Measurements from ENCODE around the gene PPP2R2C. TPM values are rescaled to one million over a fixed set of nuclear protein-coding genes. Genes with fewer than 3 reads are reported as not detected.

The PPP2R2C gene
- total RNA-seq, 1 experiment from 2014 or later, result 8.1 TPM

DNA sequence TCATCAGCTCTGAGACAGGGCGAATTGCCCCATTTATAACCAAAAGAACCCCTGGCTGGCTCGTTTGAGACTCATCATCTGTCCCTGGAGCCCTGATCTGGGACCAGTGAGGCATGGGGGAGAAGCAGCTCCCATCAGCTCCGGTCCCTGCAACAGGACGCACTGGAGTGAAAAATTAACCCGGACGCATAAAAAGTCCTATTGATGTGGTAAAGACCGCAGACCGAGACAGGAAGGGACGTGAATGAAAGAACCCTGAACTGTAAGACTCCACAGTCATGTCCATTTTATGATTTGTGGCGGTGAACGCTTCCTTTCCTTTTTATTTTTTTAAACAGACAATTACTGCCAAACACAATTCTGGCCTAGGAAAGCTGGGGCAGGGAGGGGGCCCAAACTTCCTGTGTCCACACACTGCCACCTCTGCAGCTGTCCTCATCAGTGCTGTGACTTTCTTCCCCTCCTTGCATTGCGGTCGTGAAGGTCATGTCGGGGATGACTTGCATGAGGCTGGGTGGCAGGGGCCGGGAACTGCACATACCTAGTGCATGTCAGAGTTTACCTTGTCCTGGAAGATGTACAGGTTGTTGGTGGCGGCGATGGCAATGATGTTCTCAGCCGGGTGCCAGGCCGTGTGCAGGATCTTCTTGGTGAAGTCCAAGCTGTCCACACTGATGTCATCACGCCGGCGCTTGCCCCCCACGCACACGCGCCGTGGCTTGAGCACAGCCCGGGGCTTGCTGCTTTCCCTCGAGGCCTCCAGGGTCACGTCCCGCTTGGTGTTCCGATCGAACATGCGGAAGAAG, 149.4 kb downstream of the PPP2R2C start:
- no peak overlapping the region for H2BK15ac ChIP-seq (ENCODE audit: low read depth, low read length)
- Mint-ChIP-seq H3K4me1 (peaks cover 13 to 18% of the 10 kb centered on the region in 2 experiments), H3K27me3 (ENCODE audit: low read depth) (peaks cover 1% of the 10 kb centered on the region), H3K4me3 (no peak overlapping the region), H3K9me3 (no peaks in the 10 kb centered on the region; a peak in 1 of 5 replicates), H3K27ac (peak overlapping the region in 2 of 3 experiments; percentile 29 to 48; a peak in 2 of 7 replicates), H3K36me3 (ENCODE audit: insufficient read depth in 1 of 3, low read depth in 3 of 3) (peaks cover 0 to 5% (median 3%) of the 10 kb centered on the region in 3 experiments; a peak in 4 of 7 replicates)
- H2BK120ac ChIP-seq (ENCODE audit: low read depth, low read length, poor library complexity, severe bottlenecking), result no peak overlapping the region
- no CpG with 5 or more reads among the region's 33 CpGs for WGBS (ENCODE audit: extremely low coverage, insufficient read length, low lambda C conversion rate)
- H2BK5ac ChIP-seq (ENCODE audit: insufficient read length, low read length), result no peak overlapping the region
- H3K79me2 ChIP-seq (ENCODE audit: insufficient read depth, low read length), result no peaks in the 10 kb centered on the region
- no peaks in the 10 kb centered on the region for H3K23me2 ChIP-seq (ENCODE audit: insufficient read length, low read depth, low read length, poor library complexity, severe bottlenecking)
- H4K91ac ChIP-seq (ENCODE audit: insufficient read length, low read depth, low read length), result no peak overlapping the region
- no peak overlapping the region for H2BK12ac ChIP-seq (ENCODE audit: insufficient read length, low read depth, low read length)
- DNase-seq, result no peak
- H3K4ac ChIP-seq (ENCODE audit: low read depth, low read length), result no peak overlapping the region
- H2AK5ac ChIP-seq (ENCODE audit: insufficient read length, low read length), result no peak overlapping the region
- H4K20me1 ChIP-seq (ENCODE audit: control insufficient read depth, insufficient read depth, insufficient read length), result no peaks in the 10 kb centered on the region
- no peak overlapping the region for H4K8ac ChIP-seq (replicated peaks; ENCODE audit: insufficient read length, low read depth, low read length)
- TF ChIP-seq, protein P1, sequence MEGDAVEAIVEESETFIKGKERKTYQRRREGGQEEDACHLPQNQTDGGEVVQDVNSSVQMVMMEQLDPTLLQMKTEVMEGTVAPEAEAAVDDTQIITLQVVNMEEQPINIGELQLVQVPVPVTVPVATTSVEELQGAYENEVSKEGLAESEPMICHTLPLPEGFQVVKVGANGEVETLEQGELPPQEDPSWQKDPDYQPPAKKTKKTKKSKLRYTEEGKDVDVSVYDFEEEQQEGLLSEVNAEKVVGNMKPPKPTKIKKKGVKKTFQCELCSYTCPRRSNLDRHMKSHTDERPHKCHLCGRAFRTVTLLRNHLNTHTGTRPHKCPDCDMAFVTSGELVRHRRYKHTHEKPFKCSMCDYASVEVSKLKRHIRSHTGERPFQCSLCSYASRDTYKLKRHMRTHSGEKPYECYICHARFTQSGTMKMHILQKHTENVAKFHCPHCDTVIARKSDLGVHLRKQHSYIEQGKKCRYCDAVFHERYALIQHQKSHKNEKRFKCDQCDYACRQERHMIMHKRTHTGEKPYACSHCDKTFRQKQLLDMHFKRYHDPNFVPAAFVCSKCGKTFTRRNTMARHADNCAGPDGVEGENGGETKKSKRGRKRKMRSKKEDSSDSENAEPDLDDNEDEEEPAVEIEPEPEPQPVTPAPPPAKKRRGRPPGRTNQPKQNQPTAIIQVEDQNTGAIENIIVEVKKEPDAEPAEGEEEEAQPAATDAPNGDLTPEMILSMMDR (conservative IDR thresholded peaks at IDR 0.05), result no peak
- H3K4me1 ChIP-seq (ENCODE audit: insufficient read depth, low read length), result no peaks in the 10 kb centered on the region
- H3K79me1 ChIP-seq (ENCODE audit: insufficient read depth, low read depth, low read length, poor library complexity, severe bottlenecking), result no peaks in the 10 kb centered on the region
- no peak overlapping the region for H3K4me2 ChIP-seq (ENCODE audit: insufficient read depth, insufficient read length, low read length)
- H4K5ac ChIP-seq (ENCODE audit: insufficient read length, low read depth, low read length), result no peak overlapping the region
- H3K27ac ChIP-seq (ENCODE audit: insufficient read length, low read depth, low read length), result no peak overlapping the region
- no peaks in the 10 kb centered on the region for H3K27me3 ChIP-seq (ENCODE audit: insufficient read depth, low read length)
- no peak overlapping the region for H3K14ac ChIP-seq (ENCODE audit: insufficient read depth, low read length)
- H3K9me3 ChIP-seq (ENCODE audit: control insufficient read depth, low read depth, low read length), result no peaks in the 10 kb centered on the region
- H3K56ac ChIP-seq (ENCODE audit: insufficient read length, low read depth, low read length), result no peak overlapping the region
- H3K9ac ChIP-seq (ENCODE audit: extremely low read depth, insufficient read length, low read length), result no peak overlapping the region
- no peak overlapping the region for H3K23ac ChIP-seq (ENCODE audit: insufficient read length, low read depth, low read length)
- H2BK20ac ChIP-seq (ENCODE audit: low read depth, low read length, poor library complexity, severe bottlenecking), result no peak overlapping the region
- no peak overlapping the region for H3K18ac ChIP-seq (ENCODE audit: insufficient read length, low read depth, low read length)
- no peak overlapping the region for H3T11ph ChIP-seq (ENCODE audit: low read length)
- no peak overlapping the region for H2AFZ ChIP-seq (ENCODE audit: low read length)

Measured in H9 (cell line).